GM21717 (cell line): ENCODE measurements around the gene MUC5AC.
"Not testable (repeated sequence)": the region's sequence is repeated elsewhere in the genome, so short reads cannot be mapped to it uniquely, and the experiment has no call there.

Experiments
- ATAC-seq: cut with Tn5 transposase; IDR thresholded peaks from one replicate; pipeline ENCODE4 v1.9.1; 2021; ENCODE audit warnings: mild to moderate bottlenecking, moderate library complexity; ENCODE audit not compliant: unreplicated experiment

MUC5AC gene

GRCh38 chr11:1232883-1233321, 75.1 kb downstream of the MUC5AC start:
- ATAC-seq: no peak

GRCh38 chr11:1233351-1234053, 75.7 kb downstream of the MUC5AC start:
- ATAC-seq: no peak

GRCh38 chr11:1234054-1234720, 76.4 kb downstream of the MUC5AC start:
- no peak for ATAC-seq

- no peak for ATAC-seq
Observed at GRCh38 chr11:1234771-1235305, 77.1 kb downstream of the MUC5AC start.

GRCh38 chr11:1235306-1235900, 77.7 kb downstream of the MUC5AC start:
- no peak for ATAC-seq

GRCh38 chr11:1235901-1236315, 78.2 kb downstream of the MUC5AC start:
- no peak for ATAC-seq

- no peak for ATAC-seq
Observed at GRCh38 chr11:1236316-1237127, 78.8 kb downstream of the MUC5AC start.

- no peak for ATAC-seq
Observed at GRCh38 chr11:1237128-1237580, 79.4 kb downstream of the MUC5AC start.

- no peak for ATAC-seq
Observed at GRCh38 chr11:1237851-1238250, 80.1 kb downstream of the MUC5AC start.

- ATAC-seq: no peak
Observed at GRCh38 chr11:1238767-1239595, 81.2 kb downstream of the MUC5AC start.

GRCh38 chr11:1239596-1240205, 81.9 kb downstream of the MUC5AC start:
- ATAC-seq: no peak

- no peak for ATAC-seq
Observed at GRCh38 chr11:1240771-1241170, 83.0 kb downstream of the MUC5AC start.

- ATAC-seq: no peak
Observed at GRCh38 chr11:1241706-1242105, 84.0 kb downstream of the MUC5AC start.

GRCh38 chr11:1242289-1242688, 84.5 kb downstream of the MUC5AC start:
- ATAC-seq: no peak

- not testable (repeated sequence) for ATAC-seq
Observed at GRCh38 chr11:1242751-1243150, 85.0 kb downstream of the MUC5AC start.

- not testable (repeated sequence) for ATAC-seq
Observed at GRCh38 chr11:1243521-1243920, 85.8 kb downstream of the MUC5AC start.

- not testable (repeated sequence) for ATAC-seq
Observed at GRCh38 chr11:1244557-1244956, 86.8 kb downstream of the MUC5AC start.

GRCh38 chr11:1245717-1246116, 88.0 kb downstream of the MUC5AC start:
- not testable (repeated sequence) for ATAC-seq

GRCh38 chr11:1246301-1246700, 88.5 kb downstream of the MUC5AC start:
- ATAC-seq: not testable (repeated sequence)
